PFSK-1 (cell line): Measurements from ENCODE around the gene BRPF3.

Experiments
- POLR2AphosphoS5 ChIP-seq: IDR thresholded peaks from 2 replicates; pipeline ENCODE4 v1.6.1; 2012; ENCODE audit warnings: low read depth, mild to moderate bottlenecking, control low read depth, low read length, moderate library complexity
- SIN3A ChIP-seq: IDR thresholded peaks from 2 replicates; pipeline ENCODE4 v1.6.1; 2012; ENCODE audit warnings: mild to moderate bottlenecking, low read length, moderate library complexity, borderline replicate concordance; ENCODE audit not compliant: insufficient read depth
- TF ChIP-seq, protein P1 (sequence below), 2 experiments: IDR thresholded peaks; 2 replicates each; pipeline versions ENCODE4 v1.6.1 to v1.8.0; 2011 to 2012; ENCODE audit warnings: low read depth in 2 of 2, low read length in 2 of 2, control low read depth in 1 of 2, inconsistent platforms in 1 of 2, mild to moderate bottlenecking in 1 of 2, moderate library complexity in 1 of 2; ENCODE audit not compliant: insufficient read depth in 1 of 2

- no peak for TF ChIP-seq SIN3A
- no peak for TF ChIP-seq POLR2AphosphoS5
- TF ChIP-seq, protein P1, sequence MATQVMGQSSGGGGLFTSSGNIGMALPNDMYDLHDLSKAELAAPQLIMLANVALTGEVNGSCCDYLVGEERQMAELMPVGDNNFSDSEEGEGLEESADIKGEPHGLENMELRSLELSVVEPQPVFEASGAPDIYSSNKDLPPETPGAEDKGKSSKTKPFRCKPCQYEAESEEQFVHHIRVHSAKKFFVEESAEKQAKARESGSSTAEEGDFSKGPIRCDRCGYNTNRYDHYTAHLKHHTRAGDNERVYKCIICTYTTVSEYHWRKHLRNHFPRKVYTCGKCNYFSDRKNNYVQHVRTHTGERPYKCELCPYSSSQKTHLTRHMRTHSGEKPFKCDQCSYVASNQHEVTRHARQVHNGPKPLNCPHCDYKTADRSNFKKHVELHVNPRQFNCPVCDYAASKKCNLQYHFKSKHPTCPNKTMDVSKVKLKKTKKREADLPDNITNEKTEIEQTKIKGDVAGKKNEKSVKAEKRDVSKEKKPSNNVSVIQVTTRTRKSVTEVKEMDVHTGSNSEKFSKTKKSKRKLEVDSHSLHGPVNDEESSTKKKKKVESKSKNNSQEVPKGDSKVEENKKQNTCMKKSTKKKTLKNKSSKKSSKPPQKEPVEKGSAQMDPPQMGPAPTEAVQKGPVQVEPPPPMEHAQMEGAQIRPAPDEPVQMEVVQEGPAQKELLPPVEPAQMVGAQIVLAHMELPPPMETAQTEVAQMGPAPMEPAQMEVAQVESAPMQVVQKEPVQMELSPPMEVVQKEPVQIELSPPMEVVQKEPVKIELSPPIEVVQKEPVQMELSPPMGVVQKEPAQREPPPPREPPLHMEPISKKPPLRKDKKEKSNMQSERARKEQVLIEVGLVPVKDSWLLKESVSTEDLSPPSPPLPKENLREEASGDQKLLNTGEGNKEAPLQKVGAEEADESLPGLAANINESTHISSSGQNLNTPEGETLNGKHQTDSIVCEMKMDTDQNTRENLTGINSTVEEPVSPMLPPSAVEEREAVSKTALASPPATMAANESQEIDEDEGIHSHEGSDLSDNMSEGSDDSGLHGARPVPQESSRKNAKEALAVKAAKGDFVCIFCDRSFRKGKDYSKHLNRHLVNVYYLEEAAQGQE (IDR thresholded peaks at IDR 0.05; ENCODE audit: insufficient read depth in 1 of 2, low read depth in 2 of 2, low read length in 2 of 2), result no peak
Measured at GRCh38 chr6:36186199-36186598, 10.3 kb upstream of the BRPF3 start.
